ENCODE data around the gene KIF18A. TPM values are rescaled to one million over a fixed set of nuclear protein-coding genes. Genes with fewer than 3 reads are reported as not detected.
"Not testable (repeated sequence)": the region's sequence is repeated elsewhere in the genome, so short reads cannot be mapped to it uniquely, and the experiment has no call there.

The KIF18A gene
- total RNA-seq, 4 donors from 2014 or later: 2.9 to 6.6 (median 4.2) TPM

GRCh38 chr11:28105869-28106268, 2.1 kb downstream of the KIF18A start:
- DNase-seq (ENCODE audit: low spot score in 2 of 2): no peak
- H3K4me1 ChIP-seq: peaks cover 29% of the 10 kb centered on the region
- H3K9me3 ChIP-seq: no peaks in the 10 kb centered on the region
- WGBS: 79% methylated on average over 5 of the region's 5 CpGs
- H3K36me3 ChIP-seq: no peaks in the 10 kb centered on the region
- no peaks in the 10 kb centered on the region for H3K27me3 ChIP-seq
- TF ChIP-seq EP300 (IDR thresholded peaks at IDR 0.05) (no peak), POLR2AphosphoS5 (IDR thresholded peaks at IDR 0.05) (no peak), CTCF (IDR thresholded peaks at IDR 0.05) (no peak), POLR2A (IDR thresholded peaks at IDR 0.05) (no peak)
- no peak overlapping the region for H3K4me3 ChIP-seq
- no peak overlapping the region for H3K27ac ChIP-seq

GRCh38 chr11:28104984-28105383, 3.0 kb downstream of the KIF18A start:
- H3K27ac ChIP-seq: no peak overlapping the region
- no peak overlapping the region for H3K4me3 ChIP-seq
- H3K27me3 ChIP-seq: no peaks in the 10 kb centered on the region
- H3K4me1 ChIP-seq: peaks cover 27% of the 10 kb centered on the region
- 90% methylated on average over 2 of the region's 2 CpGs for WGBS
- H3K9me3 ChIP-seq: no peaks in the 10 kb centered on the region
- TF ChIP-seq POLR2A (IDR thresholded peaks at IDR 0.05): no peak
- TF ChIP-seq CTCF (IDR thresholded peaks at IDR 0.05): no peak
- no peak for TF ChIP-seq POLR2AphosphoS5 (IDR thresholded peaks at IDR 0.05)
- no peak for TF ChIP-seq EP300 (IDR thresholded peaks at IDR 0.05)
- DNase-seq (ENCODE audit: low spot score in 2 of 2): no peak
- no peaks in the 10 kb centered on the region for H3K36me3 ChIP-seq

GRCh38 chr11:28104425-28104824, 3.5 kb downstream of the KIF18A start:
- H3K27me3 ChIP-seq: no peaks in the 10 kb centered on the region
- no peak overlapping the region for H3K4me3 ChIP-seq
- H3K36me3 ChIP-seq: no peaks in the 10 kb centered on the region
- TF ChIP-seq POLR2A (IDR thresholded peaks at IDR 0.05) (no peak), CTCF (IDR thresholded peaks at IDR 0.05) (no peak), POLR2AphosphoS5 (IDR thresholded peaks at IDR 0.05) (no peak), EP300 (IDR thresholded peaks at IDR 0.05) (no peak)
- 90% methylated on average over 1 of the region's 1 CpG for WGBS
- no peaks in the 10 kb centered on the region for H3K9me3 ChIP-seq
- no peak overlapping the region for H3K27ac ChIP-seq
- no peak for DNase-seq (ENCODE audit: low spot score in 2 of 2)
- peaks cover 21% of the 10 kb centered on the region for H3K4me1 ChIP-seq

- not testable (repeated sequence) for H3K9me3 ChIP-seq, H3K4me1 ChIP-seq
- WGBS: 93% methylated on average over 4 of the region's 4 CpGs
These were observed 5.7 kb downstream of the KIF18A start for GRCh38 chr11:28102300-28102699.

GRCh38 chr11:28100665-28101064, 7.3 kb downstream of the KIF18A start:
- H3K27me3 ChIP-seq: no peaks in the 10 kb centered on the region
- DNase-seq (ENCODE audit: low spot score in 2 of 2): no peak
- H3K4me1 ChIP-seq: no peaks in the 10 kb centered on the region
- TF ChIP-seq POLR2A (IDR thresholded peaks at IDR 0.05): no peak
- no peak for TF ChIP-seq POLR2AphosphoS5 (IDR thresholded peaks at IDR 0.05)
- no peak for TF ChIP-seq EP300 (IDR thresholded peaks at IDR 0.05)
- no peak for TF ChIP-seq CTCF (IDR thresholded peaks at IDR 0.05)
- H3K27ac ChIP-seq: no peak overlapping the region
- no peaks in the 10 kb centered on the region for H3K36me3 ChIP-seq
- no peaks in the 10 kb centered on the region for H3K9me3 ChIP-seq
- 90% methylated on average over 2 of the region's 2 CpGs for WGBS
- H3K4me3 ChIP-seq: no peak overlapping the region

More at GRCh38 chr11:28102300-28102699, 5.7 kb downstream of the KIF18A start:
- not testable (repeated sequence) for H3K27ac ChIP-seq; H3K27me3 ChIP-seq; H3K36me3 ChIP-seq; H3K4me3 ChIP-seq; DNase-seq (ENCODE audit: low spot score in 2 of 2)

GRCh38 chr11:28099715-28100114, 8.2 kb downstream of the KIF18A start:
- Histone ChIP-seq H3K9me3 (no peaks in the 10 kb centered on the region), H3K4me3 (no peak overlapping the region), H3K4me1 (no peaks in the 10 kb centered on the region), H3K27ac (no peak overlapping the region), H3K36me3 (no peaks in the 10 kb centered on the region), H3K27me3 (no peaks in the 10 kb centered on the region)
- WGBS: 52% methylated on average over 1 of the region's 1 CpG
- TF ChIP-seq CTCF (IDR thresholded peaks at IDR 0.05): no peak
- no peak for TF ChIP-seq EP300 (IDR thresholded peaks at IDR 0.05)
- TF ChIP-seq POLR2A (IDR thresholded peaks at IDR 0.05): no peak
- TF ChIP-seq POLR2AphosphoS5 (IDR thresholded peaks at IDR 0.05): no peak
- DNase-seq (ENCODE audit: low spot score in 2 of 2): no peak
